ENCODE data around the gene SLC25A12.
A peak's percentile ranks its signal among the peaks of the same experiment; 100 is the strongest.
"Not testable (repeated sequence)": the region's sequence is repeated elsewhere in the genome, so short reads cannot be mapped to it uniquely, and the experiment has no call there.

SLC25A12 gene

GRCh38 chr2:171893824-171894611 lies at the start of gene SLC25A12:
Gene SLC25A12, minus strand, starts transcription at chr2:171894244. Its CDS starts 30 bp downstream, at chr2:171894214.
- peak; percentile 76 to 83 for DNase-seq

GRCh38 chr2:171941316-171941699 lies 47.3 kb upstream of the SLC25A12 start:
- no peak for DNase-seq

- DNase-seq, result no peak
These were observed 45.7 kb upstream of the SLC25A12 start for GRCh38 chr2:171939743-171940071.

- no peak for DNase-seq
These were observed 45.2 kb upstream of the SLC25A12 start for GRCh38 chr2:171939058-171939742.

- DNase-seq, result no peak
These were observed 36.3 kb upstream of the SLC25A12 start for GRCh38 chr2:171930385-171930784.

- no peak for DNase-seq
These were observed 30.3 kb upstream of the SLC25A12 start for GRCh38 chr2:171924170-171924942.

GRCh38 chr2:171923206-171923605 lies 29.2 kb upstream of the SLC25A12 start:
- DNase-seq, result no peak

GRCh38 chr2:171922230-171923022 lies 28.4 kb upstream of the SLC25A12 start, which contains the start of gene HAT1:
Gene HAT1, plus strand, starts transcription at chr2:171922461. Its CDS starts 40 bp downstream, at chr2:171922501.
- peak; percentile 98 to 99 for DNase-seq

- no peak for DNase-seq
These were observed 27.9 kb upstream of the SLC25A12 start for GRCh38 chr2:171921970-171922229.

- DNase-seq, result no peak
These were observed 25.4 kb upstream of the SLC25A12 start for GRCh38 chr2:171919453-171919852.

GRCh38 chr2:171913517-171913916 lies 19.5 kb upstream of the SLC25A12 start:
- DNase-seq, result no peak

GRCh38 chr2:171910494-171910893 lies 16.4 kb upstream of the SLC25A12 start:
- DNase-seq, result no peak

- DNase-seq, result no peak
These were observed 15.2 kb upstream of the SLC25A12 start for GRCh38 chr2:171909266-171909665.

- no peak for DNase-seq
These were observed 14.2 kb upstream of the SLC25A12 start for GRCh38 chr2:171908235-171908634.

- DNase-seq, result no peak
These were observed 8.9 kb upstream of the SLC25A12 start for GRCh38 chr2:171902840-171903420.

- not testable (repeated sequence) for DNase-seq
These were observed 5.7 kb upstream of the SLC25A12 start for GRCh38 chr2:171899623-171900282.

- no peak for DNase-seq
These were observed 1.7 kb upstream of the SLC25A12 start for GRCh38 chr2:171895786-171896185.

- DNase-seq, result no peak
These were observed 536 bp upstream of the SLC25A12 start for GRCh38 chr2:171894612-171894947.

GRCh38 chr2:171893196-171893823 lies 734 bp downstream of the SLC25A12 start:
- DNase-seq, result no peak

GRCh38 chr2:171889808-171890207 lies 4.2 kb downstream of the SLC25A12 start:
- DNase-seq, result no peak

GRCh38 chr2:171889333-171889732 lies 4.7 kb downstream of the SLC25A12 start:
- no peak for DNase-seq
